SK-N-MC (cell line): ENCODE results near the gene LTBP4.
"Not testable (repeated sequence)": the region's sequence is repeated elsewhere in the genome, so short reads cannot be mapped to it uniquely, and the experiment has no call there.

Experiments used
- DNase-seq: peaks from one replicate; pipeline ENCODE4 v3.0.0-alpha.2; 2011; ENCODE audit warnings: low read depth, low spot score
- H3K27ac ChIP-seq: fragments of 200-600 bp; sonication (generic); 2 replicates; pipeline ENCODE4 v1.5.1; 2016; ENCODE audit warnings: mixed run types
- H3K36me3 ChIP-seq: fragments of 200-600 bp; sonication (generic); 2 replicates; pipeline ENCODE4 v1.6.1; 2017; ENCODE audit warnings: antibody characterized with exemption, low read length, mixed read lengths; ENCODE audit not compliant: insufficient read depth
- H3K4me3 ChIP-seq: fragments of 200-600 bp; sonication (generic); 2 replicates; pipeline ENCODE4 v1.5.1; 2016
- H3K9ac ChIP-seq: fragments of 200-600 bp; sonication (generic); 2 replicates; pipeline ENCODE4 v1.8.0; 2017; ENCODE audit warnings: mixed run types, mixed read lengths; ENCODE audit not compliant: insufficient read length
- H3K9me3 ChIP-seq: fragments of 200-600 bp; sonication (generic); 2 replicates; pipeline ENCODE4 v1.6.1; 2017; ENCODE audit warnings: low read depth, mild to moderate bottlenecking, antibody characterized with exemption, low read length, moderate library complexity, mixed read lengths
- EZH2 ChIP-seq: fragments of 200-600 bp; sonication (generic); IDR thresholded peaks from one replicate; pipeline ENCODE4 v1.6.1; 2017; ENCODE audit warnings: antibody characterized with exemption
- FOXP2 ChIP-seq: optimal IDR thresholded peaks from 2 replicates; pipeline ENCODE3; 2011; ENCODE audit warnings: mild to moderate bottlenecking, moderate library complexity; ENCODE audit not compliant: insufficient read depth; ENCODE audit errors: extremely low read length, control extremely low read depth
- POLR2AphosphoS5 ChIP-seq: IDR thresholded peaks from 2 replicates; pipeline ENCODE4 v1.6.1; 2012; ENCODE audit warnings: mild to moderate bottlenecking, low read depth, low read length, borderline replicate concordance

LTBP4 gene

GRCh38 chr19:40601134-40601974, at the start of gene LTBP4:
Gene LTBP4 (plus strand): TSS chr19:40601369. CDS start chr19:40601388, 19 bp downstream.
- no peak for TF ChIP-seq FOXP2
- TF ChIP-seq POLR2AphosphoS5, result no peak
- TF ChIP-seq EZH2, result no peak
- peak within 1 kb of the TSS; percentile 88 for H3K9ac ChIP-seq
- H3K27ac ChIP-seq, result peak within 1 kb of the TSS; percentile 85
- no peaks in the 10 kb centered on the region for H3K36me3 ChIP-seq
- H3K4me3 ChIP-seq, result peak within 1 kb of the TSS; percentile 98
- no peaks in the 10 kb centered on the region for H3K9me3 ChIP-seq
- no peak for DNase-seq

- TF ChIP-seq POLR2AphosphoS5 (no peak), EZH2 (no peak)
- Histone ChIP-seq H3K9me3 (no peaks in the 10 kb centered on the region), H3K9ac (no peak overlapping the region), H3K27ac (no peak overlapping the region), H3K36me3 (no peaks in the 10 kb centered on the region), H3K4me3 (no peak overlapping the region)
- DNase-seq, result no peak
These were observed 48.3 kb upstream of the LTBP4 start for GRCh38 chr19:40552848-40553247.

DNA sequence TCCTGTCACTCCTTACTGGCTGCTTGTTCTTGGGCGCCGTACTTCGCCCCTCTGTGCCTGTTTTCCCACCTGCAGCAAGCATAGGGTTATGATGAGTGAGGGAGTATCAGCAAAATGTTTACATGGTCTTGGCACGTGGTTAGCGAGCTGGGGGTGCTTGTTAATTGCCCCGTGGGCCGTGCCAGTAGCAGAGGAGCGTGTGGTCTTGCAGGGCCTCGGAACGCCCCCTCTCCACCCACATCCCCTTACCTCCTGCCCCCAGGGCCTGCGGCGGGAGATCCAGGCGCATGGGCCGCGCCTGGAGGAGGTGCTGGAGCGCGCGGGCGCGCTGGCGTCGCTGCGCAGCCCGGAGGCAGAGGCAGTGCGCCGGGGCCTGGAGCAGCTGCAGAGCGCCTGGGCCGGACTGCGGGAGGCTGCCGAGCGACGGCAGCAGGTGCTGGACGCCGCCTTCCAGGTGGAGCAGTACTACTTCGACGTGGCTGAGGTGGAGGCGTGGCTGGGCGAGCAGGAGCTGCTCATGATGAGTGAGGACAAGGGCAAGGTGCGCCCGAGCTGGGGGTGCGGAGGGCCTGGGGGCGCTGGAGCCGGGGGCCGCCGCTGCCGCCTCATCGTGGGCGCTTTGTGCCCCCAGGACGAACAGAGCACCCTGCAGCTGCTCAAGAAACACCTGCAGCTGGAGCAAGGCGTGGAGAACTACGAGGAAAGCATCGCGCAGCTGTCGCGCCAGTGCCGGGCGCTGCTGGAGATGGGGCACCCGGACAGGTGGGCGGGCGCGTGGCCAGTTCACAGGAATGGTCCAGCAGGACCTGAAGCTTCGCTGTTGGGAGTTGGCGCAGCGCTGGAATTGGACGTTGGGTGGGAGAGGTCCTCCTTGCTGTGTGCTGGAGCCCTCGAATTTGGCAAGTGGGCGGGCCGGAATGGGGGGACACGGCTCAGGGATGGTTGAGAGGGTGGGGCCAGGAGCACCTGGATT, 47.0 kb upstream of the LTBP4 start:
- Histone ChIP-seq H3K9ac (no peak overlapping the region), H3K4me3 (no peak overlapping the region), H3K9me3 (no peaks in the 10 kb centered on the region), H3K36me3 (no peaks in the 10 kb centered on the region), H3K27ac (no peak overlapping the region)
- DNase-seq, result no peak
- TF ChIP-seq POLR2AphosphoS5 (no peak), EZH2 (no peak), FOXP2 (no peak)

- Histone ChIP-seq H3K4me3 (no peak overlapping the region), H3K9me3 (no peaks in the 10 kb centered on the region), H3K27ac (no peak overlapping the region), H3K9ac (no peak overlapping the region), H3K36me3 (no peaks in the 10 kb centered on the region)
- TF ChIP-seq EZH2, result no peak
- no peak for TF ChIP-seq FOXP2
- TF ChIP-seq POLR2AphosphoS5, result no peak
- DNase-seq, result no peak
These were observed 45.0 kb upstream of the LTBP4 start for GRCh38 chr19:40555978-40556689.

GRCh38 chr19:40556953-40557530, 44.1 kb upstream of the LTBP4 start:
- Histone ChIP-seq H3K36me3 (no peaks in the 10 kb centered on the region), H3K27ac (no peak overlapping the region), H3K9ac (no peak overlapping the region), H3K9me3 (no peaks in the 10 kb centered on the region), H3K4me3 (no peak overlapping the region)
- no peak for TF ChIP-seq FOXP2
- TF ChIP-seq POLR2AphosphoS5, result no peak
- no peak for TF ChIP-seq EZH2
- no peak for DNase-seq

- no peak for DNase-seq
- H3K27ac ChIP-seq, result no peak overlapping the region
- no peak for TF ChIP-seq EZH2
- no peak for TF ChIP-seq FOXP2
- H3K9me3 ChIP-seq, result no peaks in the 10 kb centered on the region
- no peaks in the 10 kb centered on the region for H3K36me3 ChIP-seq
- H3K4me3 ChIP-seq, result no peak overlapping the region
- H3K9ac ChIP-seq, result no peak overlapping the region
These were observed 41.8 kb upstream of the LTBP4 start for GRCh38 chr19:40559394-40559793.

- Histone ChIP-seq H3K27ac (no peak overlapping the region), H3K4me3 (no peak overlapping the region), H3K36me3 (no peaks in the 10 kb centered on the region), H3K9ac (no peak overlapping the region), H3K9me3 (no peaks in the 10 kb centered on the region)
- no peak for DNase-seq
- TF ChIP-seq EZH2 (no peak), FOXP2 (no peak), POLR2AphosphoS5 (no peak)
These were observed 41.1 kb upstream of the LTBP4 start for GRCh38 chr19:40560092-40560507.

DNA sequence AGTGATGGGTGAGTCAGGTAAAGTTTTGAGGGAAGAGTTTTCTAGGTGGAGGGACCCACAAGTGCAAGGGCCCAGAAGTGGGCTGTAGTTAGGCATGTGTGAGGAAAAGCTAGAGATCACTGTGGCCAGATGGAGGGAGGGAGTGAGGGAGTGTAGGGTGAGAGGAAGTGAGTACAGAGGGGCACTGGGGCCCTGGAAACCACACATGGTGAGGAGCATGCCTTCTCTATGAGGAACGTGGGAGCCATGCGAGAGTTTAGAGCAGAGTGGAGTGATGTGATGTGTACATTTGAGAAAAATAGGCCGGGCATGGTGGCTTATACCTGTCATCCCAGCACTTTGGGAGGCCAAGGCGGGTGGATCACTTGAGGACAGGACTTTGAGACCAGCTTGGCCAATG, 39.2 kb upstream of the LTBP4 start:
- Histone ChIP-seq H3K27ac (no peak overlapping the region), H3K36me3 (no peaks in the 10 kb centered on the region), H3K9ac (no peak overlapping the region), H3K9me3 (no peaks in the 10 kb centered on the region), H3K4me3 (no peak overlapping the region)
- no peak for DNase-seq
- TF ChIP-seq FOXP2, result no peak

GRCh38 chr19:40564535-40564934, 36.6 kb upstream of the LTBP4 start:
- not testable (repeated sequence) for H3K9ac ChIP-seq, H3K4me3 ChIP-seq, H3K36me3 ChIP-seq, H3K9me3 ChIP-seq, DNase-seq, H3K27ac ChIP-seq
